Stimulated activated CD4-positive, alpha-beta T cell treated with anti-CD3 and anti-CD28 coated beads, Interleukin-1b, Interleukin-23, amount 100 ng/mL, for 24 hours (primary cell): ENCODE results near the gene AHCY.
"Not testable (repeated sequence)": the region's sequence is repeated elsewhere in the genome, so short reads cannot be mapped to it uniquely, and the experiment has no call there.

Experiments
- DNase-seq, 4 experiments: peaks; one replicate each; pipeline ENCODE4 v3.0.0-alpha.2; 2020; ENCODE audit warnings: low read depth in 4 of 4, low spot score in 1 of 4

AHCY gene

DNA sequence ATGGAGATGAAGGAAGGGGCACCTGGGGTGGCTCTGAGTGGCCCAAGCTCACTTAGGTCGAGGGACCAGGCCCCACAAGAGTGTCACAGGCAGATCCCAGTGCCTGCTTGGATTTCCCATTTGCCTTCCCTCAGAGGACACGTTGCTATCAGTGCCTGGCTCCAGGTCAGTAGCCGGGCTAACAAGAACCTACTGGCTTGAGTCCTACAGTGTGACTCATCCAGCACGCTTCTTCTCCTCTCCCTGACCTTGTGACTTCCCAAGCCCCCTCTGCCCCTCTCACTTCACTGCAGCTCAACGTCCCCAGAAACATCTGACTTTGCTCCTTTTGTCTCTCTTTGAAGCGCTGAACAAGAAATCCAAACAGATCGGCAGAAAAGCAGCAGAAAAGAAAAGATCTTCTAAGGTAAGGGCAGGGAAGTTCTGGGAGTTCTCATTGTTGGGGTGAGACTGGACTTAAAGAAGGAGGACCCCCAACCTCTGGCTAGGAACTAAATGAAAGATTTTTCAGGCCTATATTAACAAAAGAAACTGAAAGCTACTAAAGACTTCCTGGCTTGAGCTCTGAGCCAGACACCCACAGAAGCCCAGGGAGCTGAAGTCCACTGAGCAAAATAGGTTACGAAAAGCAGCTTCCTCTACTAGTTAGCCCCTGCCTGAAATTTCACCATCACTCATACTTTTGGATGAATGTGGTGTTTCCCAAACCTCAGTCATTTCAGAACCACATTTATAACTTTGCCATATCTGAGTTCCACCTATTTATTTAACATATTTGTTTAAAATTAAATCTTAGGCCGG lies 40.5 kb downstream of the AHCY start:
- DNase-seq = no peak

DNA sequence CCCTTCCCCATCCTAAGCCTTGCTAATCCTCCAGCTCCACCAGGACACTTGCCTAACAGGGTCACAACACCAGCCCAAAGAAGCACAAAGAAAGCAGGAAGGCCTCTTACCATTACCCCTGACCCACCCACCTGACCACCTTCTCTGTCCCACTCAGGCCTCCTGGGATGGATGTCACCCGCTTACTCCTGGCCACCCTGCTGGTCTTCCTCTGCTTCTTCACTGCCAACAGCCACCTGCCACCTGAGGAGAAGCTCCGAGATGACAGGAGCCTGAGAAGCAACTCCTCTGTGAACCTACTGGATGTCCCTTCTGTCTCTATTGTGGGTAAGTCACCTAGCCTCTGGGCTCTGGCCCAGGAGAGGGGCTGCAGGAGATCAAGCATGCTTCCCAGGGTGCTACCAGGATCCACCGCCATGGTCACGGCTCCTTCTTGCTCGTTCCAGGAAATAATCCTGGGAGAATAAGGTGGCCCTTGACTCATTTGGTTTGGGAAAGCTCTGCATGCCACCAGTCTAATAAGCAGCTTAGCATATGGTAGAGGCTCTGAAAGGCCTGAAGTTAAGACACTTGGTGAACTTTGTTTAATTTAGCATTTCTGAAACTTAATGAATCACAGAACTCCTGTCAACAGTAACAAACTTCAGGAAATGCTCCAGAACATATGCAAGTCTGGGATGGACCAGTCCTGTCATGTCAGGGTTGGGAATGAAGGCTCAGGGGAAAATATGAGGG lies 42.8 kb downstream of the AHCY start:
- DNase-seq = no peak

DNA sequence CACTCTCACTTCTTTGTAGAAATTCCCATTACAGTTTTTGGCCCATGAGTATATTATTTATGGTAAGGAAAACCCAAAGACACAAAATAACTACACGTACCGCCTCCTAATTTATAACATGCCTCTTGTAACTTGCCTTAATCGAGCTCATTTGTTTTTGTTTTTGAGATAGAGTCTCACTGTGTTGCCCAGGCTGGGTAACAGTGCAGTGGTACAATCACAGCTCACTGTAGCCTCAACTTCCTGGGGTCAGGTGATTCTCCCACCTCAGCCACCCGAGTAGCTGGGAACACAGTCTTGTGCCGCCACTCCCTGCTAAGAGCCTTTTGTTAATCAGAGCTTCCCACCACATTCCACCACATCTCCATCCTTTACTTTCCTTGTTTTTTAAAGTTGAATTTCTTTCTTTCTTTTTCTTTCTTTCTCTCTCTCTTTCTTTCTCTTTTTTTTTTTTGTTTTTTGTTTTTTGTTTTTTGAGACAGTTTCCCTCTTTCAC lies 46.5 kb downstream of the AHCY start:
- no peak for DNase-seq

DNA sequence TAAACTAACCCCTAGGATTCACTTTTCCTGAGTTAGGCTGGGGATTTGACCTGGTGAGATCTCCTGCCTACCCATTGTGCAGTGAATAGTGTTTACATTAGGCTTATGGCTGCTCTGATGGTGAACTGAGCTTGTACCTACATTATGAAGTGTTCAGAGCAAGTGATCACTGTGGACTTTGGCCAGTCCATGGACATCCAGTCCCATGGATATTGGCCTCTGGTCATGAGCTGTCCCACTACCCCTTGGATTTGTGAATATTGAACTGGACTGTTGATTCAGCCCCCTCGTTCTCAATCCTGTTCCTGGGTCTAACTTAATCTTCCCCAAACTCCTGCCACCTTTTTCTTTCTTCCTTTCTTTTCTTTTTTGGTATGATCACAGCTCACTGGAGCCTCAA lies 48.2 kb downstream of the AHCY start:
- DNase-seq = no peak

DNA sequence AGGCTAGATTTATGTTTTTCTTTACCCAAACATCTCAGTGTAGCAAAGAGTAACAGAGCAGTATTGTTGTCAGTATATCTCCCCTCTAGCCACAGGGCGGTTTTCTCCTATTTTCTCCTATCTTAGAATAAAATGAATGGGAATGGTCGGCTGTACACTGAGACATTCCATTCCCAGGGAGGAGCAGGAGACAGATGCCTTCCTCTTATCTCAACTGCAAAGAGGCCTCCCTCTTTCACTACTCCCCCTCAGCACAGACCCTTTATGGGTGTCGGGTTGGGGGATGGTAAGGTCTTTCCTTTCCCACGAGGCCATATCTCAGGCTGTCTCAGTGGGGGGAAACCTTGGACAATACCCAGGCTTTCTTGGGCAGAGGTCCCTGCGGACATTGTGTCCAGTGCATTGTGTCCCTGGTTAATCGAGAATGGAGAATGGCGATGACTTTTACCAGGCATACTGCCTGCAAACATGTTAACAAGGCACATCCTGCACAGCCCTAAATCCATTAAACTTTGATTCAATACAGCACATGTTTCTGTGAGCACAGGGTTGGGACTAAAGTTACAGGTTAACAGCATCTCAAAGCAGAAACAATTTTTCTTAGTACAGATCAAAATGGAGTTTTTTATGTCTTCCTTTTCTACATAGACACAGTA lies 50.6 kb downstream of the AHCY start:
- DNase-seq = not testable (repeated sequence)

DNA sequence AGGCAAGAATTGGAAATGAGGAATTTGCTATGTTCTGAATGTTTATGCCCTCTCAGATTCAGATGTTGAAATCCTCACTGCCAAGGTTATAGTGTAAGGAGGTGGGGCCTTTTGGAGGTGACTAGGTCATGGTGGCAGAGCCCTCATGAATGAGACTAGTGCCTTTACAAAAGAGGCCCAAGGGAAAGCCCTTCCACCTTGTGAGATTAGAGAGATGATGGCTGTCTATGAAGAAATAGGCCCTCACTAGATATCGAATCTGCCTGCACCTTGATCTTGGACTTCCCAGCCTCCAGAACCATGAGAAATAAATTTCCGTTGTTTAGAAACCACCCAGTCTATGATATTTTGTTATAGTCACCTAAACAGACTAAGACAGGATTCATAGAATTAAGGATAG lies 51.5 kb downstream of the AHCY start:
- DNase-seq = no peak

DNA sequence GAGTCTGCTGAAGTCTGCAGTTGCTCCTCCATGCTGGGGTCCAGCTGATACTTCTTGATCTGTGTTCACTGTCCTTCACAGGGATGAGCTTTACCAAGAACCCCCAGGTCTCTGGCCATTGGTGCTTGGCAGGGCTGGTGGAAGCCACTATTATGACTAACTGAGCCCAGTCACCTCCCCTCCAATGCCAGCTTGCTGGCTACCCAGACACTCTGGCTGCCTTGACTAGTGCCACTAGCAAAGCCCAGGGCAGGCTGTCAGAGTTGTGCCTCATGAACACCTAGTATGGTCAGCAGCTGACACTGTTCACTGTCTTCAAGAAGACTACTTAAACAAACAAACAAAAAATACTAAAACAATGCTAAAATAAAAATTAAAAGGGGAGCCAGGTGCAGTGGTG lies 53.1 kb downstream of the AHCY start:
- no peak for DNase-seq

DNA sequence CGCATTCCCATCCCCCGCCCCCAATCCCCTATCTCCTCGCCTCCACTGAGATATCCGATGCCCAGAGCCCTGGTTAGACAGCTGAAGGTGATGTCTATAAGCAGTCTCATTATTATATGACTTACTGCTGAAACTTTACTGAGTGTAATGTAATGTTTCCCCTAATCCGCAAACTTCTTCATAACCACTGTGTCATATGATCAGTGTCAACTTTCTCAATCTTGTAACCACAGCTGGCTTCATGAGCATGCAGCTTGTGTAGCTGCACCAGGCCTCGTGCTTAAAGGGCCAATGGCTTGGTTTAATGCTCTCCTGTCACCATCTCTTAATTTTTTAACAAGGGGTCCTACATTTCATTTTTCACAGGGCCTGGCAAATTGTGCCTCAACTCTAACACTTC lies 53.9 kb downstream of the AHCY start:
- DNase-seq = no peak

DNA sequence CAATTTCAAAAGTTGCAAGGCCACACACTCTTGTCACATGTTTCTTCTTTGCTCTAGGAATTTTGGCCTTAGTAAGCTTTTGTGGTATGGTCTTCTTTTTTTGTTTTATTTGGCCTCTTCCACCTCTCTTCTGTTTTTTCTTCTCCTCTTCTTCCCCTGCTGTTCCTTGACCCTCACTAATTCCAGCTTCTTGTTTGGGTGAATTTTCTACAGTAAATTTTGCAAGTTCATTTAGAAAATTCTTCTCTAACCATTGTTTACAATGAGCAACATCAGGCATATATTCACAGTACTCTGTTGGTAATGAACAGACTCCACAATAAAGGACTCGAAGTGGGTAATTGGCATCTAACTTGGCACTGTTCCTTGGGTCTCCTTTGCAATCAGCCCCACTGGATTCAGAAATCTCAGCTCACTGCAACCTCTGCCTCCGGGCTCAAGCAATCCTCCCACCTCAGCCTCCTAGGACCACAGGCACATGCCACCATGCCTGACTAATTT lies 57.0 kb downstream of the AHCY start:
- no peak for DNase-seq

DNA sequence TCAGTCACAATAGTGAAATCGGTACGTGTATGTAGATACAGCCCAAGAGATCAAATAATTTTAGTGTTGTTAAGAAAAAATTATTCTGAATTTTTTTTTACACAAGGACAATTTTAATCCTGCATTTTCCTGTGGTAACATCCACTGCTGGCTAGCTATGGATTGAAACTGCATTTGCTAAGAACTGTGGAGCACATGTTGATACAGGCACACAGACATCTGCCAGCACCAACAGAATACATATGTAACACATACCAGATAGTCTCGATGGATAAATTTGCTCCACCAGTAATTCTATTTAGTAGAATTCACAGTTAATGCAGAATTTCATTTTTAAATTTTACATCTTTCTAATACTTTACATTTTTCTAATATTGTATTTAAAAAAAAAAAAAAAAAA lies 59.8 kb downstream of the AHCY start:
- DNase-seq = no peak

DNA sequence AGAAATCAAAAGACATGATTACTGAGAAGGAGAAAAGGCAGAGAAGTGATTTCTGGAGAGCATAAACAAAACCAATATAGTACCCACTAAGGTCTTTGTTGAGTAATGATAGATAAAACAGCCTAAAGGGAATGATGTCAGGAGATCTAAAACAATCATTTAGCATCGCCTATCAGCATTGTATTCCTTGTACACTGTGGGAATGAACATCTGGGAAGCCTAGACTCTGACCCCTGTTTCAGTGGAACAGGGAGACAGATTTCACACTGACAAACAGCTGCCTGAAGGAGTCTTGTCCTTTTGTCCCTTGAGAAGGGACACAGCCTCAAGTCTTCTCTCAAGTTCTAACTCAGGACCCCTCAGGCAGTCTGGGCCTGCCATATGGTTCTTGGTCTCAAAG lies 60.3 kb downstream of the AHCY start:
- no peak for DNase-seq

DNA sequence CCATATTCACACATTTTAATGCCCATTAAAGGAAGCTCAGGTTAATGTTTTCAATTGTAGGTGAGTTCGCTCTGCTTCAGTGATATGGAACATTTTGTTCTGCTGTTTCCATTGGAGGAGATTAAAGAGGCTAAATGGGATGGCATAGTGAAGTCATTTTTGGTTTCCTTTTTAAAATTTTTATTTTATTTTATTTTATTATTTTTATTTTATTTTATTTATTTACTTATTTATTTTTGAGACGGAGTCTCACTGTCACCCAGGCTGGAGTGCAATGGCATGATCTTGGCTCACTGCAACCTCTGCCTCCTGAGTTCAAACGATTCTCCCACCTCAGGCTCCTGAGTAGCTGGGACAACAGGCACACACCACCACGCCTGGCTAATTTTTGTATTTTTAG lies 61.1 kb downstream of the AHCY start:
- not testable (repeated sequence) for DNase-seq

DNA sequence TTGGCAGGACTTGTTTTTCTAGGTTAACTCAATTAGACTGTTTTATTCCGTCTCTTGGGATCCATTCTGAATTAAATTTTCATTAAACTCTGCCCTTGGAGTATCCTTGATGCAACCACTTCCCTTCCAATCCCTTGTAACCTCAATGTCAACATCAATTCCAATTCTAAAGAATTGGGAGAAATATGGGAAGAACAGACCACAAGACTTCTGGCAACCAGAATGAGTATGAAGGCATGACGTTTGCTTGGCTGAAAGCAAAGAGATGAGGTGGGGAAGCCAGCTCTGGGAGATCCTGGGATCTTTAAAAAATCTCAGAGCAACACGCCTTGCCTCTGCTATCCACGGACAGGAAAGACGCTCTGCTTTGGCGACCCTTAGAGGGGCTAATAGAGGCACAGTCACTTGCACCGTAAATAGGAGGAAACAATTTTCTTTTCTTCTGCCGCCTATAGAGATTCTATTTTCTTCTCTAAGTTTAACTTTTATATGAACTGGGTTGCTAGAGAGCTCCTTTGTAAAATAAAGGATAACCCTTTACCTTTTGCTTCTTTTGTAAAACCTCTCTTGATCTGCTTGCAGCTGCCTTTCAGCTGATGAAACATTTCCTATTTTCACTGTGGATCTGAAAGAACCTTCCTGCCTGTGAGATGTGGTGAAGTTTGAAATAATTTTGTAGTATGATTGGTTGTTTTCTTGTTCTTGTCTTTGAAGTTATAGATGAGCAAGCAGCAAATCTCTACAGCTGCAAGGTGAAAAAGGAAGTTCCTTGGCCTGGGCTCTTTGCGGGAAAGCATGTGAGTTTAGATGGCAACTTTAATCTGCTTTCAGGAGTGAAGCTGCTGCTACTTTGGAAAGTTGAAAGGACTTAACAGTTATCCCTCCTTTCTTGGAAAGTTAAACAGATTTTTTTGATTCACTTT lies 62.2 kb downstream of the AHCY start, which contains the start of gene ASIP:
ASIP (plus strand) TSS at position 731 of the 923 bp plus-strand sequence. CDS start 18,952 bp downstream, outside the sequence.
- no peak for DNase-seq

DNA sequence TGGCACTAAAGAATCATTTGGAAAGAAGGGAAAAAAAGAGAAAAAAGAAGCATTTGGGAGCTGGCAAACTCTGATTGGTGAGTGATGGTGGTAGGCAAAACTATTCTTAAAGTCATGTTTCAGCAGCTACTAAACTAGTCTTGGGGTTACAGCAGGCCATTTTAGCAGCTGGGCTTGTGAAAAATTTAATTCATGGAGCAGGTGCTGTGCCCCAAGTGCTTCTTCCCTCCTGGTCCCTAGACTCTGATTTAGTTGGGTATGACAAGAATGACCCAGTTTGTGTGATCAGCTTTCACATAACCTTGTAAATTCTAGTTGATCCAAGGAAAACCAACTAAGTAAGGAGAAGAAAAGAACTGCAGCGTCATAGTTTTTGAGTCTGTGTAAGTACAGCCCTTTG lies 63.0 kb downstream of the AHCY start:
- no peak for DNase-seq

DNA sequence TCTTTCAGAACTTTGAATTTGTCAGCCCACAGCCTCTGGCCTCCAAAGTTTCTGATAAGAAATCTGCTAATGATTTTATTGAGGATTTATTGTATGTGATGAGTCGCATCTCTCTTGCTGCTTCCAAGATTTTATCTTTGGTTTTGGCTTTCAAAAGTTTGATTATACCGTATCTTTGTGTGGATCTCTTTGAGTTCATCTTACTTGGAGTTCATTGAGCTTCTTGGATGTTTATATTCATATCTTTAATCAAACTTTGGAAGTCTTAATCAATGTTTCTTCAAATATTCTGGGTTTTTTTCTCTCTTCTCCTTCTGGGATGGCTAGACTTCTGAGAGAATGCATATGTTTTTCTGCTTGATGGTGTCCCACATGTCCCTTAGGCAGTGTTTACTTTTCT lies 65.2 kb downstream of the AHCY start:
- no peak for DNase-seq

DNA sequence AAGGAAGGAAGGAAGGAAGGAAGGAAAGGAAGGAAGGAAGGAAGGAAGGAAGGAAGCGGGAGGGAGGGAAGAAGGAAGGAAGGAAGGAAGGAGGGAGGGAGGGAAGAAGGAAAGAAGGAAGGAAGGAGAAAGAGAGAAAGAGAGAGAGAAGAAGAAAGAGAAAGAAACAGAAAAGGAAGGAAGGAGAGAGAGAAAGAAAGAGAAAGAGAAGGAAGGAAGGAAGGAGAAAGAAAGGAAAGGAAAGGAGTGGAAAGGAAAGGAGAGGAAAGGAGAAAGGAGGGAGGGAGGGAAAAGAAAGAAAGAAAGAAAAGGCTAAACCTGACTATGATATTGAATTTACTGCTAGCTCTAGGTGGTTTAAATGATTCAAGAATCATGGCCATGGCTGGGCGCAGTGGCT lies 67.3 kb downstream of the AHCY start:
- DNase-seq = no peak

DNA sequence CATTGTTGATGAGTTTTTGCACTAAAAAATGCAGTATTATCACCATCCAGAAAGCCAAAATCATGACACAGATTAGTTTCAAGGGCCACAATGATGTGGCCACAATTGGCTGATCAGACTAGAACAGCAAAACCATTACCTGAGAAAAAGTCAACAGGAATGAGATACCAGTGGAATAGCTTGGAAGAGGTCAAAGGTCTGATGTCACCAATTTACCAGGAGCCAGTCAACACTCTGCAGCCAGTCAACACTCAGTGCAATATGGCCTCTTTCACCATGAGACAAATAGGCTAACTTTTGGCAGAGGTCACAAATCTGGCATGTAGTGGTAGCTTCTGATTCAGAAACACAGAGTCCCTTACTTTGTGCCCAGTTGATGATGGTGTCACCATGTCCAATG lies 69.5 kb downstream of the AHCY start:
- DNase-seq = no peak

DNA sequence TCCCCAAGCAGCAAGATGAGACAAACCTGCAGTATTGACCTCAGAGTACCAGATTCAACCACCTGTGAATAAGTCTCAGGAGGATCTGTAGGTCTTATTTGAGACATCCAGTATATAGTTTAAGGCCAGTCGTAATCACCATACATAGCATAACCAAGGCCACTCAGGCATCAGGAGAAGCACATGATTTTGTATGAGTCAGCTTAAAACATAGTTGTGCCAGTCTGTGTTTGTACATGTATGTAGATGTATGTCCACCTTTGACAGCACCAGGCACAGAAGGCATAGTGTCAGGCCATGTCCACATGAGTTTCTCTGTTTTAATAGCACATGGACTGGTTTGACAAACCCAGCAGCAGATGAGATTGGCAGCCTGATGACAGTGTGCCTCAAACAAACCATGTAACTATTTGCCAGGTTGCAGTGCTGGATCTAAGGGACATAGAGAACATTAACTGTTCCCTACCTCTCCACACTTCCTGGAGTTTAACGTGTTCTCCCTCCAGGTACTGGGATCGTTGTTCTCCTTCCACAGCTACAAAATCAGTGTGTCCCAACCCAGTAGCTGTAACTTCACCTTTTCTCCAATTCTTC lies 70.6 kb downstream of the AHCY start:
- DNase-seq = no peak

DNA sequence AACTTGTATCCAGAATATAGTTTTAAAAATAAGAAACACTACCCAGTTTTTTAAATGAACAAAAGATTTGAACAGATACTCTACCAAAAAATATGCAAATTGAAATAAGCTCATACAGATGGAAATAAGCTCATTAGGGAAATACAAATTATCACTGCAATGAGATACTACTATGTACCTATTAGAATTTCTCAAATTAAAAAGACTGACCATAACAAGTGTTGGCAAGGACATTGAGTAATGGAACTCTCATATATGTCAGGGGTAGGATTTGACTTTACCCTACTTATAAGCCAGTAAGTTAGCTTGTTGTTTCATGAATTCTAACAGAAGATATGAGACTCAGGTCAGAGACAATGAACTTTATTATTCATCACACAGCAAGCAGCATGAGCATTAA lies 71.5 kb downstream of the AHCY start:
- DNase-seq = no peak
